ENCODE data around the gene ITPKC. TPM values are rescaled to one million over a fixed set of nuclear protein-coding genes. Genes with fewer than 3 reads are reported as not detected.

ITPKC gene
- total RNA-seq, 4 donors from 2014 or later = 34.5 to 43.9 (median 38.9) TPM

- Histone ChIP-seq H3K36me3 (peaks cover 0 to 72% (median 0%) of the 10 kb centered on the region in 3 donors), H3K27ac (no peak overlapping the region)
- TF ChIP-seq POLR2A (IDR thresholded peaks at IDR 0.05) (no peak), CTCF (IDR thresholded peaks at IDR 0.05) (no peak)
Observed at GRCh38 chr19:40703029-40703755, 13.7 kb upstream of the ITPKC start.

DNA sequence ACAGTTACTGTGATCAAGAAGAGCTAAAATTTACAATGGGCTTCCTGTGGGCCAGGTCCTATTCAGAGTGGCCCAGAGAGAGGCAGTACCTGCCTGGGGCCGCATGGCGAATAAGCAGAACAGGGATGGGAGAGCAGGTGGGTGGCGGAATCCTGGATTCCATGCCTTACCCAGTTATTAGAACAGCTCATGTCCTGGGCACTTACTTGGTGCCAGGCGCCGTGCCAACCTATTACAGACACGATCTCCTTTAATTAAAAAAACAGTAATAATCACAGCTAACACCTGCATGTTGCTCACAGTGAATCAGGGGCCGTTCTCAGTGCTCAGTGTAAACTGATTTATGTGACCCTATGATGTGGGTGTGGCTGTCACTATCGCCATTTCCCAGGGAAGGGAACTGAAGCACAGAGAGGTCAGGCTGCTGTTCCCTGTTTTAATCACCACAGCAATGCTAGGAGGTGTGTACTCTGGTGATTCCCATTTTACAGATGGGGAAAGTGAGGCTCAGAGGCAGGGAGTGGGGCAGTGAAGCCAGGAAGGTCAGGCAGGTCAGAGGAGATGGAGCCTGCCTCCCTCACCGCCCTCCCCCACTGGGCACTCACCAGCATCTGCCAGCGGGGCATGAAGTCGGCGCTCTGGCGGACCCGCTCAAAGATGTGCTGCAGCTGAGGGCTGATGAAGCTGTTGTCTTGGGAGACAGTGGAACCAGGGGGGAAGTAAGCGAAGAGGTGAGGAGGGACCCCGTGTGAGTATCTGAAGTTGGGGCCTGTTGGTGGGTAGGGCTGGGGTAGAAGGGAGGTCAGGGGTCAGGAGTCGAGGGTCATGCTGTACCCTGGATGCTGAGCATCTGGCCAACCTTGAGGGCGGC lies 12.2 kb upstream of the ITPKC start:
- Histone ChIP-seq H3K36me3 (peaks cover 0 to 80% (median 0%) of the 10 kb centered on the region in 3 donors), H3K27ac (no peak overlapping the region), H3K27me3 (no peaks in the 10 kb centered on the region), H3K4me3 (no peak overlapping the region), H3K9me3 (no peaks in the 10 kb centered on the region), H3K4me1 (no peaks in the 10 kb centered on the region)
- no peak for DNase-seq
- TF ChIP-seq CTCF (IDR thresholded peaks at IDR 0.05) = no peak
- no peak for TF ChIP-seq POLR2A (IDR thresholded peaks at IDR 0.05)

More at GRCh38 chr19:40703029-40703755, 13.7 kb upstream of the ITPKC start:
- Histone ChIP-seq H3K27me3 (no peaks in the 10 kb centered on the region), H3K4me3 (no peak overlapping the region), H3K4me1 (no peaks in the 10 kb centered on the region), H3K9me3 (no peaks in the 10 kb centered on the region)
- no peak for DNase-seq

DNA sequence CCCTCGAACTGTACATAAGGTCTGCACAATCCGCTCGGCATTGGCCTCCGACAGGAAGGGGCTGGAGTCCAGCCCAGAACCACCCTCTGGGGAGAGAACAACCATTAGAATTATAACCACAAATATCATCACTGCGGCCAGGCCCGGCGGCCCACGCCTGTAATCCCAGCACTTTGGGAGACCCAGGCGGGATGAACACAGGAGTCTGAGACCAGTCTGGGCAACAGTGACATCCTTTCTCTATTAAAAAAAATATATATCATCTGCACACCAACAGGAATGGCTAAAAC lies 11.6 kb upstream of the ITPKC start:
- Histone ChIP-seq H3K4me1 (no peaks in the 10 kb centered on the region), H3K9me3 (no peaks in the 10 kb centered on the region), H3K36me3 (peaks cover 0 to 78% (median 0%) of the 10 kb centered on the region in 3 donors), H3K27me3 (no peaks in the 10 kb centered on the region), H3K4me3 (no peak overlapping the region), H3K27ac (no peak overlapping the region)
- TF ChIP-seq POLR2A (IDR thresholded peaks at IDR 0.05) = no peak
- no peak for TF ChIP-seq CTCF (IDR thresholded peaks at IDR 0.05)
- DNase-seq = no peak

GRCh38 chr19:40705950-40706619 lies 10.8 kb upstream of the ITPKC start:
- H3K4me1 ChIP-seq = no peaks in the 10 kb centered on the region
- H3K9me3 ChIP-seq = no peaks in the 10 kb centered on the region
- TF ChIP-seq POLR2A (IDR thresholded peaks at IDR 0.05) = no peak
- no peak for TF ChIP-seq CTCF (IDR thresholded peaks at IDR 0.05)
- no peaks in the 10 kb centered on the region for H3K27me3 ChIP-seq
- peaks cover 0 to 78% (median 0%) of the 10 kb centered on the region in 3 donors for H3K36me3 ChIP-seq
- no peak for DNase-seq
- no peak overlapping the region for H3K4me3 ChIP-seq
- H3K27ac ChIP-seq = no peak overlapping the region

DNA sequence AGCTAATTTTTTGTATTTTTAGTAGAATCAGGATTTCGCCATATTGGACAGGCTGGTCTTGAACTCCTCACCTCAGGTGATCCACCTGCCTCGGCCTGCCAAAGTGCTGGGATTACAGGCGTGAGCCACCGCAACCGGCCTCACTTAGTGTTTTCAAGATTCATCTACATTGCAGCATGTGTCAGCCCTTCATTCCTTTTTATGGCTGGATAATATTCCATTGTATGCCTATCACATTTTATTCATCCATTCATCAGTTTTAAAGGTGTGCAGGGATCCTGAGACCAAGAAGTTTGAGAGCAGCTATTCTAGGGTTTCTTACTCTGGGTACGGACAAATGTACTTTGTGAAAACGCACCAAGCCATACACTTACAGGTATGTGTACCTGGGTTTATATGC lies 9.3 kb upstream of the ITPKC start:
- Histone ChIP-seq H3K36me3 (peaks cover 0 to 77% (median 0%) of the 10 kb centered on the region in 3 donors), H3K4me1 (no peaks in the 10 kb centered on the region), H3K27ac (no peak overlapping the region), H3K4me3 (no peak overlapping the region), H3K9me3 (no peaks in the 10 kb centered on the region), H3K27me3 (no peaks in the 10 kb centered on the region)
- DNase-seq = no peak
- TF ChIP-seq CTCF (IDR thresholded peaks at IDR 0.05) = no peak
- no peak for TF ChIP-seq POLR2A (IDR thresholded peaks at IDR 0.05)
